GM12801 (cell line): ENCODE results near the gene AGBL4.

Source experiments
- TF ChIP-seq, protein P1 (sequence below): IDR thresholded peaks from one replicate; pipeline ENCODE4 v1.5.1; 2011; ENCODE audit warnings: control low read depth; ENCODE audit not compliant: insufficient read length; ENCODE audit errors: extremely low read depth

The AGBL4 gene

DNA sequence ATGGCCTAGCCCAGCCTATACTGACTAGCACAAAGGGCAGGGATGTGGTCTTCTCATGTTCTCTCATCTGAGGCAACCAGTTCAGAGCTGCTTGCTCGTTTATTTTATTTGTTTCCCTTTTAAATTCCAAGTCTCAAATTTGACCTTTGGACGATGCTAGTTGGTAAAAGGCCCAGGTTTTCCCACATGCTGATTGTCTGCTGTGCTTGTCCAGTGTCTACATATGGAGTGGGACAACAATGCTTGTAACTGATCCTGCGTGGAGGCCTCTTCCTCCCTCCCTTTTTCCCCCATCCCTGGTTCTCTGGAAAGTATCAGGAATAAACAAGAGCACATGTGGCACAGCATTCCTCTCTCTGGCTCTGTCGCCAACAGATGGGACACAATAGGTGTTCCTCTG, 1213.0 kb downstream of the AGBL4 start:
- TF ChIP-seq, protein P1, sequence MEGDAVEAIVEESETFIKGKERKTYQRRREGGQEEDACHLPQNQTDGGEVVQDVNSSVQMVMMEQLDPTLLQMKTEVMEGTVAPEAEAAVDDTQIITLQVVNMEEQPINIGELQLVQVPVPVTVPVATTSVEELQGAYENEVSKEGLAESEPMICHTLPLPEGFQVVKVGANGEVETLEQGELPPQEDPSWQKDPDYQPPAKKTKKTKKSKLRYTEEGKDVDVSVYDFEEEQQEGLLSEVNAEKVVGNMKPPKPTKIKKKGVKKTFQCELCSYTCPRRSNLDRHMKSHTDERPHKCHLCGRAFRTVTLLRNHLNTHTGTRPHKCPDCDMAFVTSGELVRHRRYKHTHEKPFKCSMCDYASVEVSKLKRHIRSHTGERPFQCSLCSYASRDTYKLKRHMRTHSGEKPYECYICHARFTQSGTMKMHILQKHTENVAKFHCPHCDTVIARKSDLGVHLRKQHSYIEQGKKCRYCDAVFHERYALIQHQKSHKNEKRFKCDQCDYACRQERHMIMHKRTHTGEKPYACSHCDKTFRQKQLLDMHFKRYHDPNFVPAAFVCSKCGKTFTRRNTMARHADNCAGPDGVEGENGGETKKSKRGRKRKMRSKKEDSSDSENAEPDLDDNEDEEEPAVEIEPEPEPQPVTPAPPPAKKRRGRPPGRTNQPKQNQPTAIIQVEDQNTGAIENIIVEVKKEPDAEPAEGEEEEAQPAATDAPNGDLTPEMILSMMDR = no peak

DNA sequence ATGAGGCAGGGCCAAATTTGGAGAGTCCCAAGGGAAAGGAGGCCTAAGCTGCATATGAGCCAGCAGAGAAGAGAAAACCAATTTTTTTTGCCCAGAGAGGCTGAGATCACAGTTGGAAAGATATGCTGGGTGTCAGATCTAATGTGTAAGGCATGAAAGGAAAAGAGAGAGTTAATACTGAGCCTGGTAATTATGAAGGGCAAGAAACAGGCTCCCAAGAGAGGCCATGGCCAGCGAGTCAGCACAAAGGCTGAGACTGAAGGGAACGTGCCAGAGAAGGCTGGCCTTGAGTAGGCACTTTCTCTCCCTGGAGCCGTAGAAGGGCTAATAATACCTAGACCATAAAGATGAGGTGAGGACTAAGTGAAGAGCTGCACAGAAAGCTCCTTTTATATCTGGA, 1215.3 kb downstream of the AGBL4 start:
- TF ChIP-seq, protein P1 = no peak

DNA sequence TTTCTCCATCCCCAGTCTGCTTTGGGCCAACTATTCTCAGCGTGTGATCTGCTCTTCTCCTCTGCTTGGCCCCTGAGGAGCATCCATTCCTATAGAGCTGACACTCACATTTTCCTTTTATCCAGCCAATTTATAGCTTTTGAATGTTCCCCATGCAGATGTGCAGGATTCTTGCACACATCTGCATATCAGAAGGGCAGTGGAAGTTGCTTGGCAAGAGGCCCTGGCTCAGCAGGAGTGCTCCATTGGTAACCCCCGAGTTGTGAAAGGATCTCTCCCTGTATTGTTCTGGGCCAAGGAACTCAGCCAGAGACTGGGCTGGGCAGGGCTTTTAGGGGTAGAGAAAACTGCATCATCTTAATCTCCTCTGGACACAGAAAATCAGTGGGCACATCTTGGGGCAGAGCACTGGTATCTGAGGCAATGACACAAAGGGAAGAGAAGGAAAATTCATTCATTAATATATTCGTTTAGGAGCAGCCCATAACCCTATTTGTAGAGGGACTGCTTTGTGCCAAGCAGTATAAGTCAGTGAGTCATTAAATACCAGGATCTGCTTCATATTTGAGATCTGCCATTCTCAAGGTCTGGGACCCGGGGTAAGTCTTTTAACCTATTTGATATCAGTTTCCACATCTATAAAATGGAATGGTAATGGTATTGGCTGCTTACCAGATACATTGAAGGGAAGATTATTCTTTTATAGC, 1216.0 kb downstream of the AGBL4 start:
- TF ChIP-seq, protein P1 = no peak

DNA sequence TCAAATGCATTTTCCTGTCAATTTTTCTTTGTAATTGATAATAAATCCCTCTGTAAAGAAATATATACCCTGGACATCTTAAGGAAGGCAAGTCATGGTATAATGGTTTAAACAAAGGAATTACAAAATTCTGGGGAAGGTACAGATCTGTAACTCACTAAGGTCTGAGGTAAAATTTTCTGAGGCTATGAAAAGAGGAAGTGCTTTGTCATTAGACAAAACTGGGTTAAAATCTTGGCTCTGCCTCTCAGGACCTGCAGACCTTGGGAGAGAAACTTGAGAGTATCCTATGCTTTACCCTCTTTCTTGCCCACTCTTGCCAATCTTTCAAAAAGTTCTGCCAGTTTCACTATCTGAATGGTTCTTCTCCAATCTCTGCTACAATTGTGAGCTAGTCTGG, 1220.3 kb downstream of the AGBL4 start:
- TF ChIP-seq, protein P1 = no peak

DNA sequence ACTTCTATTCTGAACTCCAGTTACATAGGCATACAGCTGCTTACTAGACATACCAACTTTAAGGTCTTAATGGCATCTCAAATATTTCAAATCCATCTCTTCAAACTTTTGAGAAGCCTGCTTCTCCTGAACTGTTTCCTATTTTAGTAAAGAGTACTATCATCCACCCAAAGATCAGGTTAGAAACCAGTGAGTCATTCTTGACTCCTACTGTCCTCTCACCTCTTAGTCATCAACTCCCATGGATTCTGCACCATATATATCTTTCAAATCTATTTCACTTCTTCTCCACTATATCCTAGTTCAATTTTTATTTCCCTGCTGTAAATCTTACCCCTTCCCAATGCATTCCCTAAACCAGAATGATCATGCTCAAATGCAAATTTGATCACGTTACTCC, 1228.9 kb downstream of the AGBL4 start:
- TF ChIP-seq, protein P1 = no peak

DNA sequence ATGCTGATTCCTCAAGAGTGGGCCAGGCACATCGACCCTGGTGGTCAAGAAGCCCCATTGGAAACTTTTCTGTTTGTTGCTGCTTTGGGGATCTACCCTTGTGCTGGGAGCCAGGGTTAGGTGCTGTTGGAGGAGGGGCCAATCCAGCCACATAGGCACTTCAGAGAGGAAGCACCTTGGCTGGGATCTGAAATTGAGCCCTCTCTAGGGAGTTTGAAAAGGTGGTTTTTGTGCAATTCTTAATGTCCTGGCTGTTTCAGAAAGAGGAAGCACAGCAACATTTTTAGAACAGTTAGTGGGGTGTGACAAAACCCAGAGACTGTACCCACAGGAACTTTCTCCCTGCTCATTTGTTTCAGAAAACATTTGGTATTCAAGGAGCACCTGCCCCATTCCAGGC, 1229.9 kb downstream of the AGBL4 start:
- TF ChIP-seq, protein P1 = no peak

DNA sequence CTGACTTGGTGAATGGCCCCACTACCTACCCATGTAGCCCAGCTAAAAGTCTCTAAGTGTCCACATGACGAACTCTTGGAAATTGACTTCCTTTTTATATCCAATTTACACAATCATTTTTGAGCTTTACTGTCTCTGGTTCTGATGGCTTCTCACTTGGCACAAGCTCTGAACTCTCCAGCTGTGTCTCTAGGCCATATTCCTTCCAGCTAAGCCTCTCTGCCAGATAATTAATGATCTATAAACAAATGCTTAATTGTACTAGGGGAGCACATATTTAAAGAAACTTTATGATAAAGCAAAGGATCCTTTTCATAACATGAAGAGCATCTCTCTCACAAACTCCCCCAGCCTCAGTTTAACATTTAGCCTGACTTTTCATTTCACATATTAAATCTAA, 1230.8 kb downstream of the AGBL4 start:
- TF ChIP-seq, protein P1 = no peak
